Right renal cortex interstitium (tissue), 3 donors: ENCODE data around the gene DIP2C. TPM values are rescaled to one million over a fixed set of nuclear protein-coding genes. Genes with fewer than 3 reads are reported as not detected.

Experiments used
- DNase-seq, 3 donors: peaks; one replicate each; pipeline ENCODE4 v3.0.0-alpha.2; 2013; ENCODE audit warnings: low read depth in 3 of 3, low spot score in 2 of 3
- polyA plus RNA-seq, 3 donors: library from polyadenylated mRNA; unstranded; fragments of 120-200 nt; gene quantifications; one replicate each; pipeline ENCODE4 v1.2.1, GENCODE V29; 2013; ENCODE audit not compliant: insufficient read length in 3 of 3

Gene DIP2C
- polyA plus RNA-seq, 3 donors: 19.2 to 22.3 (median 21.0) TPM

- no peak for DNase-seq
Measured at GRCh38 chr10:562142-562541, 127.3 kb downstream of the DIP2C start.

- no peak for DNase-seq
Measured at GRCh38 chr10:561721-562120, 127.7 kb downstream of the DIP2C start.

- no peak for DNase-seq
Measured at GRCh38 chr10:560314-560992, 129.0 kb downstream of the DIP2C start.

- no peak for DNase-seq
Measured at GRCh38 chr10:559767-560047, 129.8 kb downstream of the DIP2C start.

GRCh38 chr10:558891-559766, 130.3 kb downstream of the DIP2C start:
- no peak for DNase-seq

- DNase-seq: no peak
Measured at GRCh38 chr10:558364-558763, 131.1 kb downstream of the DIP2C start.

GRCh38 chr10:557792-558328, 131.6 kb downstream of the DIP2C start:
- no peak for DNase-seq

GRCh38 chr10:556971-557637, 132.4 kb downstream of the DIP2C start:
- no peak for DNase-seq

- no peak for DNase-seq
Measured at GRCh38 chr10:555682-556350, 133.7 kb downstream of the DIP2C start.

- DNase-seq: no peak
Measured at GRCh38 chr10:555281-555680, 134.2 kb downstream of the DIP2C start.

GRCh38 chr10:554182-554848, 135.2 kb downstream of the DIP2C start:
- DNase-seq: no peak

GRCh38 chr10:553233-553632, 136.2 kb downstream of the DIP2C start:
- DNase-seq: no peak

- DNase-seq: no peak
Measured at GRCh38 chr10:552679-553078, 136.8 kb downstream of the DIP2C start.

GRCh38 chr10:551373-552252, 137.9 kb downstream of the DIP2C start:
- DNase-seq: no peak

GRCh38 chr10:550665-551372, 138.6 kb downstream of the DIP2C start:
- DNase-seq: no peak

- no peak for DNase-seq
Measured at GRCh38 chr10:549391-549790, 140.1 kb downstream of the DIP2C start.

- DNase-seq: no peak
Measured at GRCh38 chr10:548238-548901, 141.1 kb downstream of the DIP2C start.

GRCh38 chr10:547591-548081, 141.8 kb downstream of the DIP2C start:
- DNase-seq: no peak
